ENCODE data around the gene C1QTNF3.
"Not testable (repeated sequence)": the region's sequence is repeated elsewhere in the genome, so short reads cannot be mapped to it uniquely, and the experiment has no call there.

DNA sequence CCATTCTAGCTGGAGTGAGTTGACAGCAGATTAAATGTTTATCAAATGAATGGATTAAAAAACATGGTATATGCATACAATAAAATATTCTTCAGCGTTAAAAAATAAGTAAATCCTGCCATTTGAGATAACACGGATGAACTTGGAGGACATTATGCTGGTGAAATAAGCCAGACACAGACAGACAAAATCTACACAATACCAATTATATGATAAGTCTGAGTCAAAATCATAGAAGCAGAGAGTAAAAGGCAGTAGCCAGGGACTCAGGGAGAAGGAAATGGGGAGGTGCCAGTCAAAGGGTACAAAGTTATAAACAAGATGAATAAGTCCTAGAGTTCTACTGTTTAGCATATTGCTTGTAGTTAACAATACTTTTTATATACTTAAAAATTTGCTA is 36.5 kb upstream of the C1QTNF3 start:
- not testable (repeated sequence) for TF ChIP-seq POLR2A, EP300 (IDR thresholded peaks at IDR 0.05)
- TF ChIP-seq, protein P1, sequence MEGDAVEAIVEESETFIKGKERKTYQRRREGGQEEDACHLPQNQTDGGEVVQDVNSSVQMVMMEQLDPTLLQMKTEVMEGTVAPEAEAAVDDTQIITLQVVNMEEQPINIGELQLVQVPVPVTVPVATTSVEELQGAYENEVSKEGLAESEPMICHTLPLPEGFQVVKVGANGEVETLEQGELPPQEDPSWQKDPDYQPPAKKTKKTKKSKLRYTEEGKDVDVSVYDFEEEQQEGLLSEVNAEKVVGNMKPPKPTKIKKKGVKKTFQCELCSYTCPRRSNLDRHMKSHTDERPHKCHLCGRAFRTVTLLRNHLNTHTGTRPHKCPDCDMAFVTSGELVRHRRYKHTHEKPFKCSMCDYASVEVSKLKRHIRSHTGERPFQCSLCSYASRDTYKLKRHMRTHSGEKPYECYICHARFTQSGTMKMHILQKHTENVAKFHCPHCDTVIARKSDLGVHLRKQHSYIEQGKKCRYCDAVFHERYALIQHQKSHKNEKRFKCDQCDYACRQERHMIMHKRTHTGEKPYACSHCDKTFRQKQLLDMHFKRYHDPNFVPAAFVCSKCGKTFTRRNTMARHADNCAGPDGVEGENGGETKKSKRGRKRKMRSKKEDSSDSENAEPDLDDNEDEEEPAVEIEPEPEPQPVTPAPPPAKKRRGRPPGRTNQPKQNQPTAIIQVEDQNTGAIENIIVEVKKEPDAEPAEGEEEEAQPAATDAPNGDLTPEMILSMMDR (IDR thresholded peaks at IDR 0.05): not testable (repeated sequence)
